Fibroblast of mammary gland (primary cell): ENCODE data around the gene TMEM131.

Experiments used
- DNase-seq: peaks from one replicate; pipeline ENCODE4 v3.0.0-alpha.2; 2010; ENCODE audit warnings: low read depth
- H3K4me3 ChIP-seq: 2 replicates; pipeline ENCODE4 v1.5.1; 2011; ENCODE audit warnings: low read depth, mild to moderate bottlenecking, low read length, moderate library complexity; ENCODE audit not compliant: control insufficient read depth
- TF ChIP-seq, protein P1 (sequence below): conservative IDR thresholded peaks from 2 replicates; pipeline ENCODE4 v1.5.1; 2011; ENCODE audit warnings: low read depth, low read length, inconsistent platforms; ENCODE audit not compliant: control insufficient read depth, insufficient read depth

Gene TMEM131

GRCh38 chr2:97742381-97742847 is 253.3 kb downstream of the TMEM131 start:
- H3K4me3 ChIP-seq = no peak overlapping the region
- peak; percentile 34 for DNase-seq
- TF ChIP-seq, protein P1, sequence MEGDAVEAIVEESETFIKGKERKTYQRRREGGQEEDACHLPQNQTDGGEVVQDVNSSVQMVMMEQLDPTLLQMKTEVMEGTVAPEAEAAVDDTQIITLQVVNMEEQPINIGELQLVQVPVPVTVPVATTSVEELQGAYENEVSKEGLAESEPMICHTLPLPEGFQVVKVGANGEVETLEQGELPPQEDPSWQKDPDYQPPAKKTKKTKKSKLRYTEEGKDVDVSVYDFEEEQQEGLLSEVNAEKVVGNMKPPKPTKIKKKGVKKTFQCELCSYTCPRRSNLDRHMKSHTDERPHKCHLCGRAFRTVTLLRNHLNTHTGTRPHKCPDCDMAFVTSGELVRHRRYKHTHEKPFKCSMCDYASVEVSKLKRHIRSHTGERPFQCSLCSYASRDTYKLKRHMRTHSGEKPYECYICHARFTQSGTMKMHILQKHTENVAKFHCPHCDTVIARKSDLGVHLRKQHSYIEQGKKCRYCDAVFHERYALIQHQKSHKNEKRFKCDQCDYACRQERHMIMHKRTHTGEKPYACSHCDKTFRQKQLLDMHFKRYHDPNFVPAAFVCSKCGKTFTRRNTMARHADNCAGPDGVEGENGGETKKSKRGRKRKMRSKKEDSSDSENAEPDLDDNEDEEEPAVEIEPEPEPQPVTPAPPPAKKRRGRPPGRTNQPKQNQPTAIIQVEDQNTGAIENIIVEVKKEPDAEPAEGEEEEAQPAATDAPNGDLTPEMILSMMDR = no peak

- no peak for DNase-seq
Measured at GRCh38 chr2:97741686-97742085, 254.1 kb downstream of the TMEM131 start.

DNA sequence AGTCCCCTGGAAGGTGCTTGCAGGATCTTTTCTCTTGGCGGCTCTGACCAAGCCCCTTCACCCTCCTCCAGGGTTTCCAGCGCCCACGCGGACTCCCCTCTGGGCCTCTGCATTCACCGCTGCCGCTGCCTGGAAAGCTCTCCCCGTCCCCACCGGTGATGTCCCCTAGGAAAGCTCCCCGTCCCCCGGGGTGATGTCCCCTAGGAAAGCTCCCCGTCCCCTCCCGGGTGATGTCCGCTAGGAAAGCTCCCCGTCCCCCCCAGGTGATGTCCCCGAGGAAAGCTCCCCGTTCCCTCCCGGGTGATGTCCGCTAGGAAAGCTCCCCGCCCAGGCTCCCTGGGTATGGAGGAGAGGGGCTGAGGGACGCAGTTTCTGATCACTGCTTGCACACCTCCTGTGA is 254.5 kb downstream of the TMEM131 start:
- DNase-seq = no peak
- H3K4me3 ChIP-seq = no peak overlapping the region
- TF ChIP-seq, protein P1 = no peak

More at GRCh38 chr2:97741686-97742085, 254.1 kb downstream of the TMEM131 start:
- TF ChIP-seq, protein P1 = no peak
- no peak overlapping the region for H3K4me3 ChIP-seq

DNA sequence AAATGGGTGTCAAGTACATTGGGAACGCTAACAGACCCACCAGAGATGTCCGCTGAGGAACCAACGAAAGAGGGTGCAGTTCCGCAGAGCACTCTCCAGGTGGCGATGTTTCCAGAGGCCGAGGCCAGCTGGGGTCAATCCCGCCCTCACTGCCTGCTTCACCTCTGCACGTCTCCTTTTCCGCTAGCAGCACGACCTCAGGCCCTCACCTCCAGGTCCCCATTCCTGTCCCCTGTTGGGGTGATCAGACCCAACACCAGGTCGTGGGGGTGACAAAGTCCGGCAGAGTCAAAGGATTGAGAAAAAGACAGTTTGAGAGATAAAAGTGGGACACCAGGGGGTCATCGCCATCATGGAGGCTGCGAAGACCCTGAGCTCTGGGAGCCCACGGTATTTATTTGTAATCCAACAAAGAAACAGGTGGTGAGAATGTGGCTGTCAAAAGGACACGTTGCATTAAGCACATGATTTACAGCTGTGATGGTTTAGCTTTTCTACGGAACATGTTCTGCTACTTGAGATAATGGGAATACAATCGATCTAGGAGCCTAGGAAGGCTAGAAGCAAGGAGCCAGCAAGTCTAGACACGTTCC is 255.1 kb downstream of the TMEM131 start:
- peak; percentile 52 for DNase-seq
- H3K4me3 ChIP-seq = no peak overlapping the region

DNA sequence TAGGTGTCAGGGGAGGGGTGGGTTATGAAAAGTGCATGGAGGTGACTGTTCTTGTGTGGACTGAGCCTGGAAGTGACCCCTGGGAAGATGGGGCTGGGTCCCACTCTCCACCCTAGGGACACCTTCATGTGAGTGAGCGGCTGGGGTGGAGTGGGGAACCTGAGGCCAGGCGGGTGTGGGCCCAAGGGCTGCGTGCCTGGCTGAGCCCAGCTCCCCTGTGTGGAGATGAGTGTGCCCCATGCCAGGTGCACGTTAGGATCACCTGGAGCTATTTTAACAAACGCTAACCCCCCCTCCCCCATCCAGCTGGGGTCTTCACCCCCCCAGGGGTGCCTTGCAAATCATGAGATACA is 255.9 kb downstream of the TMEM131 start:
- H3K4me3 ChIP-seq = no peak overlapping the region
- TF ChIP-seq, protein P1 = no peak
- DNase-seq = no peak

More for the DNA sequence above, 255.1 kb downstream of the TMEM131 start:
- TF ChIP-seq, protein P1 = peak; percentile 85

- DNase-seq = no peak
- no peak overlapping the region for H3K4me3 ChIP-seq
- TF ChIP-seq, protein P1 = no peak
Measured at GRCh38 chr2:97739020-97739892, 256.5 kb downstream of the TMEM131 start.
